CD4-positive, CD25-positive, alpha-beta regulatory T cell (primary cell): Measurements from ENCODE around the gene OR6Y1. TPM values are rescaled to one million over a fixed set of nuclear protein-coding genes. Genes with fewer than 3 reads are reported as not detected.

Experiments
- ATAC-seq, 2 donors: fragments of 150-1000 bp; cut with Tn5 transposase; one replicate each; pipeline ENCODE4 v1.10.0; 2021; ENCODE audit warnings: low read depth in 2 of 2, moderate number of reproducible peaks in 2 of 2, moderate library complexity in 1 of 2
- DNase-seq, 3 donors: peaks; one replicate each; pipeline versions ENCODE4 v3.0.0 to v3.0.0-alpha.2; 2012 to 2022; ENCODE audit warnings: mixed read lengths in 1 of 3
- H3K27ac ChIP-seq: one replicate; pipeline ENCODE4 v1.7.0; 2013; ENCODE audit warnings: mild to moderate bottlenecking, low read length; ENCODE audit not compliant: insufficient read depth, poor library complexity, severe bottlenecking
- H3K27me3 ChIP-seq: one replicate; pipeline ENCODE4 v1.7.0; 2013; ENCODE audit warnings: low read length; ENCODE audit not compliant: control insufficient read depth, insufficient read depth
- H3K36me3 ChIP-seq: one replicate; pipeline ENCODE4 v1.7.0; 2013; ENCODE audit warnings: mild to moderate bottlenecking, low read length, moderate library complexity; ENCODE audit not compliant: control insufficient read depth, insufficient read depth
- H3K4me1 ChIP-seq: 2 replicates; pipeline ENCODE4 v1.7.0; 2013; ENCODE audit warnings: mild to moderate bottlenecking, low read length; ENCODE audit not compliant: insufficient read depth, control insufficient read depth, poor library complexity, severe bottlenecking
- H3K4me3 ChIP-seq: one replicate; pipeline ENCODE4 v1.7.0; 2013; ENCODE audit warnings: low read depth, mild to moderate bottlenecking, low read length, moderate library complexity
- H3K9me3 ChIP-seq, 2 experiments: 1 replicate in 1 of 2; 2 replicates in 1 of 2; pipeline ENCODE4 v1.7.0; 2013; ENCODE audit warnings: low read length in 2 of 2, mild to moderate bottlenecking in 1 of 2, moderate library complexity in 1 of 2; ENCODE audit not compliant: control insufficient read depth in 2 of 2
- H3K27ac Mint-ChIP-seq, 3 donors: one replicate each; pipeline ENCODE4 v1.8.0; 2020 to 2022; ENCODE audit warnings: mild to moderate bottlenecking in 3 of 3, mixed read lengths in 3 of 3, moderate library complexity in 2 of 3
- H3K27me3 Mint-ChIP-seq: one replicate; pipeline ENCODE4 v1.8.0; 2022; ENCODE audit warnings: mild to moderate bottlenecking, mixed read lengths
- H3K36me3 Mint-ChIP-seq: one replicate; pipeline ENCODE4 v1.8.0; 2020; ENCODE audit warnings: mixed read lengths
- H3K4me1 Mint-ChIP-seq, 4 donors: one replicate each; pipeline ENCODE4 v1.8.0; 2020 to 2022; ENCODE audit warnings: mixed read lengths in 4 of 4, mild to moderate bottlenecking in 1 of 4
- H3K4me3 Mint-ChIP-seq, 4 donors: one replicate each; pipeline ENCODE4 v1.8.0; 2020 to 2022; ENCODE audit warnings: mild to moderate bottlenecking in 4 of 4, mixed read lengths in 4 of 4, moderate library complexity in 3 of 4
- H3K9me3 Mint-ChIP-seq, 7 donors: one replicate each; pipeline ENCODE4 v1.8.0; 2020 to 2022; ENCODE audit warnings: mixed read lengths in 7 of 7, mild to moderate bottlenecking in 3 of 7, moderate library complexity in 2 of 7
- polyA plus RNA-seq, 4 donors: library from polyadenylated mRNA; unstranded; fragments of 300-500 nt; fragmentation: Illumina TruSeq; gene quantifications; one replicate each; pipeline ENCODE4 v1.2.3, GENCODE V29; 2021
- total RNA-seq: library from RNA; stranded (reverse); gene quantifications from one replicate; pipeline ENCODE4 v1.2.3, GENCODE V29; 2022

OR6Y1 gene, protein sequence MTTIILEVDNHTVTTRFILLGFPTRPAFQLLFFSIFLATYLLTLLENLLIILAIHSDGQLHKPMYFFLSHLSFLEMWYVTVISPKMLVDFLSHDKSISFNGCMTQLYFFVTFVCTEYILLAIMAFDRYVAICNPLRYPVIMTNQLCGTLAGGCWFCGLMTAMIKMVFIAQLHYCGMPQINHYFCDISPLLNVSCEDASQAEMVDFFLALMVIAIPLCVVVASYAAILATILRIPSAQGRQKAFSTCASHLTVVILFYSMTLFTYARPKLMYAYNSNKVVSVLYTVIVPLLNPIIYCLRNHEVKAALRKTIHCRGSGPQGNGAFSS
- total RNA-seq (not detected), polyA plus RNA-seq (not detected)

DNA sequence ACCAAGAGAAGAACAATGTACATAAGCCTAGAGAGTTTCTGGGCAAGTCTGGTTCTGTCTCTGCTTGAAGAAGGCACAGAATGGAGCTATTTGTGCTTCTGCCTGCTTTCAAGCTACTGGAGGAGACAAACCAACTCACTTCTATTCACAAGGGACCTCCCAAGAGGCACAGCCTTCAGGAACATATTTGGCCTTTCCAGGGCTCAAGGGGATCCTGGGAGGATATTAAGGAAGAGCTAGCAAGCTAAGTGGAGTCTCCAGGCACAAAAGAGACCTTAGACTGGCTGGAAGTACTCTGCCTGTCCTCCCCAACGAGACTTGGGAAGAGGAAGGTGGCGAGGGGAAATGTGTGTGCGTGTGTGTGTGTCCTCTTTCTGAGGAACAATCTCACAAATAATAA lies at the start of gene OR6Y1:
Gene OR6Y1 (minus strand): TSS at position 54 of the 400 bp plus-strand sequence. CDS start 6,300 bp downstream, outside the sequence.
- Mint-ChIP-seq H3K4me1 (no peaks in the 10 kb centered on the region), H3K27ac (no peak within 1 kb of the TSS)

DNA sequence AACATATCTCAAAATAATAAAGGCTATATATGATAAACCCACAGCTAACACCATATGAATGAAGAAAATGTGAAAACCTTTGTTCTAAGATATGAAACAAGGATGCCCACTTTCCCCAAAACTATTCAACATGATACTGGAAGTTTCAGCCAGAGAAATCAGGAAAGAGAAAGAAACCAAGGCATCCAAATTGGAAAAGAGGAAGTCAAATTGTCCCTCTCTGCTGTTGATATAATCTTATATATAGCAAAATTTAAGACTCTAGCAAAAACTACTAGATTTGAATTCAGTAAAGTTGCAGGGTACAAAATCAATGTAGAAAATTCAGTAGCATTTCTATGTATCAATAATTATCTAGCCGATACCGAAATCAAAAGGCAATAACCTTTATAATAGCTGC lies 46.5 kb upstream of the OR6Y1 start:
- ATAC-seq = no peak
- peaks cover 5% of the 10 kb centered on the region for H3K27me3 Mint-ChIP-seq
- no peak for DNase-seq
- H3K27ac ChIP-seq = no peak overlapping the region
- peaks cover 2 to 25% (median 6%) of the 10 kb centered on the region in 7 donors for H3K9me3 Mint-ChIP-seq
- H3K27me3 ChIP-seq = peaks cover 11% of the 10 kb centered on the region
- H3K4me3 Mint-ChIP-seq = no peak overlapping the region
- H3K27ac Mint-ChIP-seq = no peak overlapping the region
- H3K4me1 ChIP-seq = no peaks in the 10 kb centered on the region
- H3K36me3 ChIP-seq = no peaks in the 10 kb centered on the region
- no peak overlapping the region for H3K4me3 ChIP-seq
- H3K9me3 ChIP-seq = peaks cover 21 to 28% of the 10 kb centered on the region in 2 experiments
- H3K36me3 Mint-ChIP-seq = no peaks in the 10 kb centered on the region
- no peaks in the 10 kb centered on the region for H3K4me1 Mint-ChIP-seq

More for the DNA sequence above, at the start of gene OR6Y1:
- Histone ChIP-seq H3K4me1 (no peaks in the 10 kb centered on the region), H3K4me3 (no peak within 1 kb of the TSS), H3K9me3 (no peaks in the 10 kb centered on the region), H3K36me3 (no peaks in the 10 kb centered on the region), H3K27ac (no peak within 1 kb of the TSS), H3K27me3 (peaks cover 2% of the 10 kb centered on the region)
- Mint-ChIP-seq H3K4me3 (no peak within 1 kb of the TSS), H3K9me3 (peaks cover 0 to 2% (median 0%) of the 10 kb centered on the region in 7 donors), H3K36me3 (no peaks in the 10 kb centered on the region), H3K27me3 (peaks cover 17% of the 10 kb centered on the region)
- ATAC-seq (no peak), DNase-seq (no peak)

DNA sequence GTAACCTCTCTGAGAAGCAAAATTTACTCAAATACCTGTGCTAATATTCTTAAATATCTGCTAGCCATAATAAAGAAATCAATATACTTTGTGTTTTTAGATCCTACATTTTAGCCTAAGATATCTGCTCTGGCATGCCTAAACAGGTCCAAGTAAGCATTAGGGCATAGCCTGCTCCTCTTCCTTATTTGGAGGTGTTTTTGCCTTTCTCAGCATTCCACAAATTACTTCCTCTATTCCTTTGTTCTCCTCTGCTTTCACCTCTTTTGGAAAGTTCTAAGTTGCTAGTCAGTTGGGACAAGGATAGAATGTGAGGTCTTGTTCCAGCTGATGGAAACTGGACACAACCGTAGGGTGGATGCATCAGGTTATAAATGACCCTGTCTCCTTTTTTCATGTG lies 32.7 kb upstream of the OR6Y1 start:
- Mint-ChIP-seq H3K4me3 (no peak overlapping the region), H3K27ac (no peak overlapping the region), H3K4me1 (no peaks in the 10 kb centered on the region), H3K36me3 (no peaks in the 10 kb centered on the region), H3K27me3 (peaks cover 5% of the 10 kb centered on the region), H3K9me3 (peaks cover 0 to 7% (median 2%) of the 10 kb centered on the region in 7 donors)
- ATAC-seq = no peak
- Histone ChIP-seq H3K9me3 (peaks cover 6% of the 10 kb centered on the region in 2 experiments), H3K36me3 (no peaks in the 10 kb centered on the region), H3K4me1 (no peaks in the 10 kb centered on the region), H3K27ac (no peak overlapping the region), H3K27me3 (no peaks in the 10 kb centered on the region), H3K4me3 (no peak overlapping the region)
- DNase-seq = no peak

DNA sequence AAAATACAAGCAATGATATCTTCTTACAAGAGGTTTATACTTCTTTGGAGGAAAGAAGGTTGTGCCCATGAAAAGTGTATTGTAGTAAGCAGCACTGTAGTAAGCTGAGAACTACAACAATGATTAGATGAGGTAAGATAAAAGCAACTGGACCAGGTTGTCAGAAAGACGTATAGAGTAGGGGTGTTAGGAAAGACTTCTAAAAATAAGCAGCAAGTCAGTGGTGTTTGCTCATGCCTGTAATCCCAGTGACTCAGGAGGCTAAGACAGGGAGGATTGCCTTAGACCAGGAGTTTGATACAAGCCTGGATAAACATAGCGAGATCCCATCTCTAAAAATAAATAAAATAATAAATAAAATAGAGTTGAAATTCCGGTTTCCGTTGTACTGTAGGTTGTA lies 29.8 kb upstream of the OR6Y1 start:
- Histone ChIP-seq H3K9me3 (peaks cover 6% of the 10 kb centered on the region in 2 experiments), H3K27ac (no peak overlapping the region), H3K36me3 (no peaks in the 10 kb centered on the region), H3K27me3 (no peaks in the 10 kb centered on the region), H3K4me3 (no peak overlapping the region), H3K4me1 (no peaks in the 10 kb centered on the region)
- DNase-seq (no peak), ATAC-seq (no peak)
- Mint-ChIP-seq H3K27me3 (peaks cover 5% of the 10 kb centered on the region), H3K4me3 (no peak overlapping the region), H3K9me3 (peaks cover 0 to 7% (median 1%) of the 10 kb centered on the region in 7 donors), H3K4me1 (no peaks in the 10 kb centered on the region), H3K27ac (no peak overlapping the region), H3K36me3 (no peaks in the 10 kb centered on the region)

DNA sequence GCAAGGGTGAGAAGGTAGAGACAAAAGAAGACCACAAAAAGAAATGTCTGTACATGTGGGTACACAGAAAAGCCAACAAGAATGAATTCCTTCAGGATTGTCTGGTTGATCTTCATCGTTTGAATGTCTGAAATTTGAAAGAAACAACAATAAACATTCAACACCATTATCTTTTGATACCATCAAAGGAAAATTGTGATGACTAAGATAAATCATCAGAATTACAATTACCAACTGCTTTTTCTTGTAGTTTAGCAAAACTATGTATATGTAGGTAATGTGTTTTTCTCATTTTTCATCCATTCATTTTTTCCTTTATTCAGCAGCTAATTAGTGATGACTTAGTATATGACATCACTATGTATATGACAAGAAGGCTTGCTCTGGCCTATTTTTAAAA lies 25.5 kb upstream of the OR6Y1 start, which contains the start of gene OR10X1:
Gene OR10X1 (minus strand): TSS at position 167 of the 400 bp plus-strand sequence. CDS start 0 bp downstream, at position 167.
- Histone ChIP-seq H3K4me1 (no peaks in the 10 kb centered on the region), H3K27ac (no peak within 1 kb of the TSS), H3K4me3 (no peak within 1 kb of the TSS), H3K27me3 (peaks cover 10% of the 10 kb centered on the region), H3K36me3 (no peaks in the 10 kb centered on the region), H3K9me3 (no peaks in the 10 kb centered on the region)
- Mint-ChIP-seq H3K4me1 (no peaks in the 10 kb centered on the region), H3K9me3 (peaks cover 0 to 2% (median 0%) of the 10 kb centered on the region in 7 donors), H3K27me3 (peaks cover 5% of the 10 kb centered on the region), H3K27ac (no peak within 1 kb of the TSS), H3K36me3 (no peaks in the 10 kb centered on the region), H3K4me3 (no peak within 1 kb of the TSS)
- DNase-seq (no peak), ATAC-seq (no peak)

DNA sequence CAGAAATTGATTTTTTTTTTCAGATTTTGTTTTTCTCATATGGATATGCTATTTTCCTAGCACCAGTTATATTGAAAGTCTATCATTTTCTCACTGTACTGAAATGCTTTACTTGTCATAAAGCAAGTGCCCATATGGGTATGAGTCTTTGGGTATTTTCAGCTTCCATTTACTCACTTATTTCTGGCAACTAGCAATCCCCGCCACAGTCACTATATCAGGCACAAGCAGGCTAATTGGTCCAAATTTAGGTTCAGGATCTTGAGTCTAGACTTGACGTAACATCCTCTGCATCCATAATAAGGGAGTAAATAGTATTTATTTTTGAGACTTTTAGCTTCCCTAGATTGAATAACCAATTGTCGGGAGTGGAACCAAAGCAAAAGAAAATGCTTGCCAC lies 23.4 kb upstream of the OR6Y1 start:
- Mint-ChIP-seq H3K4me1 (no peaks in the 10 kb centered on the region), H3K9me3 (peaks cover 0 to 1% (median 0%) of the 10 kb centered on the region in 7 donors), H3K27me3 (peaks cover 6% of the 10 kb centered on the region), H3K4me3 (no peak overlapping the region), H3K27ac (no peak overlapping the region), H3K36me3 (no peaks in the 10 kb centered on the region)
- Histone ChIP-seq H3K9me3 (no peaks in the 10 kb centered on the region), H3K36me3 (no peaks in the 10 kb centered on the region), H3K4me3 (no peak overlapping the region), H3K27ac (no peak overlapping the region), H3K4me1 (no peaks in the 10 kb centered on the region), H3K27me3 (peaks cover 11% of the 10 kb centered on the region)
- ATAC-seq (no peak), DNase-seq (no peak)

DNA sequence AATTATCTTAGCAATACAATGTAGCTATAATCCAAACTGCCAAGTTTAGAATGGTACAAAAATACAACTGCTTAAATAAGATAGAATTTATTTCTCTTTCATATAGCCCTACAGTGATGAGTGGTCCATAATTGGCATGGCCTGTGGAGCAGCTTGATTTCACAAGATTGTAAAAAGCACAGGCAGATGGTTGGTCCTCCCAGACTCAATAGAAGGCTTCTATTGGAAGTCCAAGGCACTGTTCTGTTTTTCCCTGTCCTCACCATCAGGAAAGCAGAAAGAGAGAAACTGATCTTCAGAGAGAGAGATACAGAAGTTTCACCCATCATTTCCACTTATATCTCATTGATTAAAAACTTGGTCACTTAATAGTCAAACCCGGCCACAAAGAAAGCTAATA lies 18.0 kb upstream of the OR6Y1 start:
- Histone ChIP-seq H3K9me3 (no peaks in the 10 kb centered on the region), H3K4me3 (no peak overlapping the region), H3K36me3 (no peaks in the 10 kb centered on the region), H3K27ac (no peak overlapping the region), H3K4me1 (no peaks in the 10 kb centered on the region), H3K27me3 (peaks cover 11% of the 10 kb centered on the region)
- H3K9me3 Mint-ChIP-seq = peaks cover 0 to 4% (median 2%) of the 10 kb centered on the region in 7 donors
- ATAC-seq (no peak), DNase-seq (no peak)
- peaks cover 6% of the 10 kb centered on the region for H3K27me3 Mint-ChIP-seq
- H3K27ac Mint-ChIP-seq = no peak overlapping the region
- H3K36me3 Mint-ChIP-seq = no peaks in the 10 kb centered on the region
- no peaks in the 10 kb centered on the region for H3K4me1 Mint-ChIP-seq
- H3K4me3 Mint-ChIP-seq = no peak overlapping the region

DNA sequence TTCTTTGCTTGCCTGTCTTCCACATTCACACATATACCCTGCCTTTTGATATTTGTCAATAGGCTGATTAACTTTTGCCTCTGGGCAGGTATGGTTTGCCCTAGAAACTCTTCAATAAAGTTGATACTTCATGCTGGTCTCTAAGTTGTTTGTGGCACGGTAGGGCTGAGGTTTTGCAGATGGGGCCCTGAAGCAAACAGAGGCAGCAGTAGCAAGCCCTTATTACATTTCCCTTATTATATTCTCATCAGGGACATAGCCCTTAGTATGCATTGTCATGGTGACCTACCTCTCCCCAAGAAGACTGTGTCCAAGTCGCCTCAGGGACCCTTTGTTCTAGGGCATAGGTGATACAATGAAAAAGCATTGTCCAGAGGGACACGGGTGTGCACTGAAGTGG lies 16.3 kb upstream of the OR6Y1 start, which contains the start of gene OR6P1:
Gene OR6P1 (minus strand): TSS at position 101 of the 400 bp plus-strand sequence. CDS start 6,976 bp downstream, outside the sequence.
- DNase-seq (no peak), ATAC-seq (no peak)
- no peaks in the 10 kb centered on the region for H3K4me1 ChIP-seq
- H3K4me3 ChIP-seq = no peak within 1 kb of the TSS
- H3K9me3 ChIP-seq = no peaks in the 10 kb centered on the region
- H3K27me3 Mint-ChIP-seq = peaks cover 6% of the 10 kb centered on the region
- no peak within 1 kb of the TSS for H3K27ac ChIP-seq
- H3K4me1 Mint-ChIP-seq = no peaks in the 10 kb centered on the region
- peaks cover 0 to 5% (median 2%) of the 10 kb centered on the region in 7 donors for H3K9me3 Mint-ChIP-seq
- no peak within 1 kb of the TSS for H3K27ac Mint-ChIP-seq
- H3K36me3 ChIP-seq = no peaks in the 10 kb centered on the region
- no peaks in the 10 kb centered on the region for H3K36me3 Mint-ChIP-seq
- peaks cover 10% of the 10 kb centered on the region for H3K27me3 ChIP-seq
- H3K4me3 Mint-ChIP-seq = no peak within 1 kb of the TSS
